Activated CD8-positive, alpha-beta memory T cell treated with anti-CD3 and anti-CD28 coated beads, Interleukin-2, amount 50 U/mL, for 24 hours (primary cell): ENCODE measurements around the gene SLC22A9.
"Not testable (repeated sequence)": the region's sequence is repeated elsewhere in the genome, so short reads cannot be mapped to it uniquely, and the experiment has no call there.

Experiments
- DNase-seq: peaks from one replicate; pipeline ENCODE4 v3.0.0-alpha.2; 2020; ENCODE audit errors: extremely low read depth

Gene SLC22A9

DNA sequence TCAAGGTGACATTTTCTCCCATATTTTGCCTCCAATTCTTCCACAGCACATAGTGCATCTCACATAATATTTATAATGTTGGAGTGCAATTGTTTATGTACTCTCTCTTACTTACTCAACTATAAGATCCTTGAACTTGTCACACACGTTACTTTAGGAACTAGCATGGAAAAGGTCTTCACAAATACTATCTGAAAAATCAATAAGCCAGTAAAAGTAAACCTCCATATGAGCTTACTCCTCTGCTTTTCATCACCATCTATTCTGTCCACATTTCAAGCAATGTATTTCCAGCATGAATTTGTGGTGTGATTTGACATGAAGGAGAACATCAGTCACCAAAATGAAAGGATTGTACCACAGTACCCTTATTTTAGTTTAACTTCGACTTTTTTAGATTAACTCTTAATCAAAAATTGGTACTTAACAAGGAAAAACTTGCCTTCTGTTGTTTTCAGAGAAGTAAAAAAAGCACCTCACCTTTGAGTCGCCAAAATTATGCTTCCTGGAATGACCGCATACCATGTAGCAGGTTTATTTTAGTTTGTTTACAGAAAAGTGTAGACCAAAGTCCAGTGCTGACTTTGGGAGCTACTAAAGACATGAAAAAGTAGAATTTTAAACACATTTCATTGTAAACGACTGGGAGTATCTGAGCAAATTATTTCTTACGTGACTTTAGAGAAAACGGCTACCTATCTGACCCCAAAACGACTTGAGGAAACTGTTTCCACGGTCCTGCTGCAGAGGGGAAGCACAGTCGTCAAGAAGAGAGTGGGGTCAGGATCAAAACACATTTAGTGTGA lies at the start of gene SLC22A9:
Gene SLC22A9, plus strand, starts transcription at position 621 of the 806 bp plus-strand sequence. CDS start 272 bp downstream, outside the sequence.
- DNase-seq: no peak

- DNase-seq: no peak
Measured at GRCh38 chr11:63321723-63322122, 47.9 kb upstream of the SLC22A9 start.

GRCh38 chr11:63335089-63335488 lies 34.5 kb upstream of the SLC22A9 start:
- not testable (repeated sequence) for DNase-seq

DNA sequence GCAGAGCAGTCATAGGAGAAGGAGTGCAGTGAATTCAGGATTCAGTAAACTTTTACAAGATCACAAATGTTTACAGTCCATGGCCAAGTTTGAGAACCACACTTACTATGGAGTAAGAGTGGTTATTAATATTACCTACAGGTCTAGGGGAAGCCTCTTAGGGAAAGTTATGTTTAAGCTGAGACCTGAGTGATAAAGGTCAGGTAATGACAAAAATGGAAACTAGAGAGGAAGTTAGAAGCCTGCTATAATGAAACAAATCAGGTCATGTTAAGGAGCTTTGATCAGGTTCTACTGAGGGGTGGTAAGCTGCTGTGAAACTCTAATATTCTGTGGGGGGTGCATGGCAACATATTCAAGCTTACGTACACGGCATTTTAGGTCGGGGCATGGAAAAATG lies 32.5 kb upstream of the SLC22A9 start:
- no peak for DNase-seq

GRCh38 chr11:63343130-63343529 lies 26.5 kb upstream of the SLC22A9 start:
- DNase-seq: no peak

DNA sequence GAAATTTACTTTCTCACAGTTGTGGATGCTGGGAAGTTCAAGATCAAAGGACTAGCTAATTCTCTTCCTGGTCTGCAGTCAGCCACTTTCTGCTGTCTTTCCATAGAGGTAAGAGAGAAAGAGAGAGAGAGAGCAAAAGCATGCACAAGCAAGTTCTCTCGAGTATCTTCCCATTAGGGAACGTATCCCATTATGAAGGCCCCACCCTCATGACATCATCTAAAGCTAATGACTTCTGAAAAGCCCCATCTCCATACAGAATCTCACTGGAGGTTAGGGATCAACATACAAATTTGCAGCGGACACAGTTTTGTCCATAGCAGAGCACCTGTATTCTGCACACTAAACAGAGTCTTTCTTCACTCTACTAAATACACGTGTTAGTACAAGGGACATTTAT lies 17.4 kb upstream of the SLC22A9 start:
- no peak for DNase-seq

DNA sequence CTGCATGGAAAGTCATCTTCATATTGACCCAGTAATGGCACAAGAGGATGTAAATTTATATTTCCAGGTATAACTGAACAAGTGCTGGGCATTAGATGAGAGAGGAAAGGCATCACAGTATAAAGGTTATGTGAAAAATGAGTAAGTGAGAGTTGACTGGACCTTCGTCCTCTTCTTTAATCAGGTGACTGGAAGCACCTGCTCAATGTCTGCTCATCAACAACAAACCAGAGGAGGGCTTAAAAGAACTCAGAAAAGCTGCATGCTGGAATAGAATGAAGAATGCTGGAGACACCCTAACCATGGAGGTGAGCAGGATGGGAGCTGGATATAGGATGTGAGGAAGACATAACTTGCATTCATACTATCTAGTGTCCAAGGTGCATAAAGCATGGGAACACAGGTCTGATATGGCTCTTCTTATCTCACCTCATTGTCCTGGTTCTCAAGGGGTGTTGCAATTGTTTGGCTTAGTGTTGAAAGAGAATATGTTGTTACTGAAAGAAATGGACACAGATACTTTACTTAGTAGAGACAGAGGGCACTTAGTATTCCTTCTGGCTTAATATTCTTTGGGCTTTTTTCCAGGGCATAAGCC lies 7.3 kb upstream of the SLC22A9 start:
- DNase-seq: no peak

- DNase-seq: no peak
Measured at GRCh38 chr11:63369971-63370588, 495 bp downstream of the SLC22A9 start.

DNA sequence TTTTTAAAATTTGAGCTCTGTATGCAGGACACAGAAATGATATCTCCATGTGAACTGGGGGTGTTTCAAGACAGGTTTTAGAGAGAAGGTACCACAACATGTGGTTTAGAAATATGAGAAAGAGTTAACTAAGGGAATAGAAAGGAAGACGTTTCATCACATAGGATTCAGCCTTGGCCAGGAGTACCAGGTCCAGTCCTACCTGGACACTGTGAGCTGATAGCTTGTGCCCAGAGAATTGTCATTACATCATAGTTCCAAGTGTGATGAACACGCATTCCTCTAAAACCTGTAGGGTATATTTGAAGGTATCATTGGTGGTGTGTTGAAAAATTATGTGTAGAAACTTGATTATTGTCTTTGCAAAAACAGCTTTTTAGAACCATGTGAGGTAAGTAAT lies 1.8 kb downstream of the SLC22A9 start:
- no peak for DNase-seq

GRCh38 chr11:63375434-63375833 lies 5.8 kb downstream of the SLC22A9 start:
- DNase-seq: no peak

DNA sequence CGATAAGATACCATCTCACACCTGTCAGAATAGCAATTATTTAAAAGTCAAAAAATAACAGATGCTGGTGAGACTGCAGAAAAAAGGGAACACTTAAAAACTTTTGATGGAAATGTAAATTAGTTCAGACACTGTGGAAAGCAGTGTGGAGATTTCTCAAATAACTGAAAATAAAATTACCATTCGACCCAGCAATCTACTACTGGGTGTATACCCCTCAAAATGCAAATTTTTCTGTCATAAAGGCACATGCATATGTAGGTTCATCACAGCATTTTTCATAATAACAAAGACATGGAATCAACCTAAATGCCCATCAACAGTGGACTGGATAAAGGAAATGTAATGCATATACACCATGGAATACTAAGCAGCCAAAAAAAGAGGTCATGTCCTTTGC lies 10.5 kb downstream of the SLC22A9 start:
- DNase-seq: no peak

- DNase-seq: no peak
Measured at GRCh38 chr11:63395697-63396096, 26.1 kb downstream of the SLC22A9 start.

- DNase-seq: no peak
Measured at GRCh38 chr11:63404161-63404935, 34.8 kb downstream of the SLC22A9 start.

DNA sequence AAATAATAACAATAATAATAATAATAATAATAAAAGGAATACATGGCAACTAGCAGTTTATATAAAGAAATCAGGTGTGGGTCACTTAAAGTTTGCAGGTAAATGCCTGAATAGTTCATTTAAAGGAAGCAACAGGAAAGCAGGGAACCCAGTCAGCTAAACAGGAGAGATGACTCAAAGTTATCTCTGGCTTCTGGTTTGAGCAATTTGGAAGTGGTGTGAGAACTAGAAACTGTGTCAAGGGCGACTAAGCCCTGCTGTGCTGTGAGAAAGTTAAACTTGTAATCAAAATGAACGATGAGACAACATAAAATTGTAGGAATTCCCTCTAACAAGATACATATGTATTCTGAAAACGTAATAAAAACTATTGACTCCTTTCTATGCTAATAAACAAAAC lies 35.5 kb downstream of the SLC22A9 start:
- DNase-seq: no peak

DNA sequence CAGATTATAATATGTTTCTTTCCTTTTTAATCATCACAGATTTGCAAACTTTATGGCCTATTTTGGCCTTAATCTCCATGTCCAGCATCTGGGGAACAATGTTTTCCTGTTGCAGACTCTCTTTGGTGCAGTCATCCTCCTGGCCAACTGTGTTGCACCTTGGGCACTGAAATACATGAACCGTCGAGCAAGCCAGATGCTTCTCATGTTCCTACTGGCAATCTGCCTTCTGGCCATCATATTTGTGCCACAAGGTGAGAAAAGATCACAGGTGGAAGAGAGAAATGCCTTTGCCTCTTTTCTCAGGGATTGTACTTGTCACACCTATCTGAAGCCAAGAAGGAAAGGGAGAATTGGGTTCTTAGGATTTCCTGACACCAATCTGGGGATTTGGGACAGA lies 36.9 kb downstream of the SLC22A9 start:
- no peak for DNase-seq

- no peak for DNase-seq
Measured at GRCh38 chr11:63417174-63417852, 47.7 kb downstream of the SLC22A9 start.

DNA sequence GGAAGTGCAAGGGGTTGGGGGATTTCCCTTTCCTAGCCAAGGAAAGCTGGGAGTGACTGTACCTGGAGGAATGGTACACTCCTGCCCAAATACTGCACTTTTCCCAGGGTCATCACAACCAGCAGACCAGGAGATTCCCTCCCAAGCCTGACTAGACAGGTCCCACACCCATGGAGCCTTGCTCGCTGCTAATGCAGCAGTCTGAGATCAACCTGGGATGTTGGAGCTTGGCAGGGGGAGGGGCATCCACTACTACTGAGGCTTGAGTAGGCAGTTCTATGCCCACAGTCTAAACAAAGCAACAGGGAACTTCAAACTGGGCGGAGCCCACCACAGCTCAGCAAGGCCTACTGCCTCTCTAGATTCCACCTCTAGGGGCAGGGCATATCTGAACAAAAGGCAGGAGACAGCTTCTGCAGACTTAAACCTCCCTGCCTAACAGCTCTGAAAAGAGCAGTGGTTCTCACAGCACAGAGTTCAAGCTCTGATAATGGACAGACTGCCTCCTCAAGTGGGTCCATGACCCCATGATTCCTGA lies 58.5 kb downstream of the SLC22A9 start:
- no peak for DNase-seq

- DNase-seq: not testable (repeated sequence)
Measured at GRCh38 chr11:63430731-63431130, 61.1 kb downstream of the SLC22A9 start.

GRCh38 chr11:63435351-63435750 lies 65.8 kb downstream of the SLC22A9 start:
- not testable (repeated sequence) for DNase-seq

- DNase-seq: not testable (repeated sequence)
Measured at GRCh38 chr11:63435831-63436230, 66.2 kb downstream of the SLC22A9 start.

DNA sequence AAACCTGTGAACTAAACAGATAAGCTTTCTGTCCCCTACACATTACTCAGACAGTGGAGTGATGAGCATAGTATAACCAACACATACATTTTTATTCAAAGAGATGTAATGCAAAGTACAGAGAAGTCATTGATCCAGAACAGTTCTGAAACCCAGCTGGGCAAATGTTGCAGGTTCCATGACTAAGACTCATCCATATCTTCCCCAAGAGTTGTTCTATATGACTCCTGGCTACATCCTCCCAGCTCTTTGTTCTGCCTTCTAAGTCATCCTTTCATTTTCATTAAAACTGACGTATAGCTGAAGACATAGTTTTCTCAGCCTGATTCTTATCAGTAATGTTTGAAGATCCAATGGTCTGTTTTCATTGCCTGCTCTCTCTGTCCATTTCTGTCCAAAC lies 74.1 kb downstream of the SLC22A9 start:
- DNase-seq: no peak
